Measurements from ENCODE around the gene TOM1L1.
A peak's percentile ranks its signal among the peaks of the same experiment; 100 is the strongest.

Gene TOM1L1

DNA sequence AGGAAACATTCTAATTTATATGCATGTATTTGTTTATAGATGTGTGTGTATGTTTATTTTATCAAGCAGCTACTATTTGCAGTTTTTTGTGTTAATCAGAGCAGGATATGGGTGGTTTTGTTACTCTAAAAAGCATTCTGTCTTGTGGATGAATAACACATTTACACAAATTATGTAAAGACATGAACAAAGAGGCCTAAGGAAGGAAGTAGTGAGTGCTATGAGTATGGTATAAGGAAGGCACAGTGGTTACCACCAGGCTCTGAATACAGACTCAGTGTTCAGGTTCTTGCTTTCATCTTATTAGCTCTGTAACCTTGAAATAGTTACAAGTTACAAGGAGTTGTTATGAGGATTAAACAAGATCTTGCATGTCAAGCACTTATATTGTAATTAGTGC lies 101.8 kb downstream of the TOM1L1 start:
- Histone ChIP-seq H3K4me1 (ENCODE audit: control insufficient read depth, insufficient read depth, low read length) (no peaks in the 10 kb centered on the region), H3K36me3 (ENCODE audit: control insufficient read depth in 2 of 2, insufficient read depth in 1 of 2, low read length in 2 of 2) (peaks cover 26 to 40% of the 10 kb centered on the region in 2 experiments), H3K4me3 (ENCODE audit: low read depth, low read length) (no peak overlapping the region), H3K9me3 (ENCODE audit: control insufficient read depth, insufficient read depth, low read depth, low read length) (no peaks in the 10 kb centered on the region), H3K27ac (ENCODE audit: extremely low read depth, low read depth, low read length) (no peak overlapping the region)
- no peak for TF ChIP-seq ZNF23 (tag by site-specific recombination; IDR thresholded peaks at IDR 0.05; ENCODE audit: borderline replicate concordance)
- CTCF ChIA-PET: interaction anchor here (0.6 to 1.2 kb wide), 4 partner anchors 10 to 512 kb away, joined by 3 to 8 read pairs (median 4); no protein-coding TSS in a partner anchor
- POLR2A ChIA-PET: no interaction called here

DNA sequence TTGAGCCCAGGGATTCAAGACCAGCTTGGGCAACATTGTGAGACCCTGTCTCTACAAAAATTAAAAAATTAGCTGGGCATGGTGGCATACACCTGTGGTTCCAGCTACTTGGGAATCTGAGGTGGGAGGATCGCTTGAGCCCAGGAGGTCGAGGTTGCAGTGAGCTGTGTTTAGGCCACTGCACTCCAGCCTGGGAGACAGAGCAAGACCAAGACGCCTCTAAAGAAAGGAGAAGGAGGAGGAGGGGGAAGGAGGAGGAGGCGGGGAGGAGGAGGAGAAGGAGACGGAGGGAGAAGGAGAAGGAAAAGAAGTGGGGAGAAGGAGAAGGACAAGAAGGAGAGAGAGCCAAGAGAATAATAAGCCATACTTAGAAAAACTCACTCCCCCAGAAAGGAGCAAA lies 103.8 kb downstream of the TOM1L1 start:
- TF ChIP-seq, protein P1, sequence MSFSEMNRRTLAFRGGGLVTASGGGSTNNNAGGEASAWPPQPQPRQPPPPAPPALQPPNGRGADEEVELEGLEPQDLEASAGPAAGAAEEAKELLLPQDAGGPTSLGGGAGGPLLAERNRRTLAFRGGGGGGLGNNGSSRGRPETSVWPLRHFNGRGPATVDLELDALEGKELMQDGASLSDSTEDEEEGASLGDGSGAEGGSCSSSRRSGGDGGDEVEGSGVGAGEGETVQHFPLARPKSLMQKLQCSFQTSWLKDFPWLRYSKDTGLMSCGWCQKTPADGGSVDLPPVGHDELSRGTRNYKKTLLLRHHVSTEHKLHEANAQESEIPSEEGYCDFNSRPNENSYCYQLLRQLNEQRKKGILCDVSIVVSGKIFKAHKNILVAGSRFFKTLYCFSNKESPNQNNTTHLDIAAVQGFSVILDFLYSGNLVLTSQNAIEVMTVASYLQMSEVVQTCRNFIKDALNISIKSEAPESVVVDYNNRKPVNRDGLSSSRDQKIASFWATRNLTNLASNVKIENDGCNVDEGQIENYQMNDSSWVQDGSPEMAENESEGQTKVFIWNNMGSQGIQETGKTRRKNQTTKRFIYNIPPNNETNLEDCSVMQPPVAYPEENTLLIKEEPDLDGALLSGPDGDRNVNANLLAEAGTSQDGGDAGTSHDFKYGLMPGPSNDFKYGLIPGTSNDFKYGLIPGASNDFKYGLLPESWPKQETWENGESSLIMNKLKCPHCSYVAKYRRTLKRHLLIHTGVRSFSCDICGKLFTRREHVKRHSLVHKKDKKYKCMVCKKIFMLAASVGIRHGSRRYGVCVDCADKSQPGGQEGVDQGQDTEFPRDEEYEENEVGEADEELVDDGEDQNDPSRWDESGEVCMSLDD (tag by site-specific recombination; IDR thresholded peaks at IDR 0.05): no peak
- TF ChIP-seq KLF1 (tag by site-specific recombination; IDR thresholded peaks at IDR 0.05): no peak
- no peak for TF ChIP-seq ZNF544 (tag by site-specific recombination; IDR thresholded peaks at IDR 0.05)
- TF ChIP-seq REPIN1 (tag by site-specific recombination; IDR thresholded peaks at IDR 0.05; ENCODE audit: low read depth): no peak
- no peak for TF ChIP-seq ZNF37A (tag by site-specific recombination; IDR thresholded peaks at IDR 0.05)
- TF ChIP-seq ZNF10 (tag by site-specific recombination; IDR thresholded peaks at IDR 0.05): no peak
- TF ChIP-seq ZNF112 (tag by site-specific recombination; IDR thresholded peaks at IDR 0.05): no peak
- Histone ChIP-seq H3K4me1 (ENCODE audit: control insufficient read depth, insufficient read depth, low read length) (no peaks in the 10 kb centered on the region), H3K36me3 (ENCODE audit: control insufficient read depth in 2 of 2, insufficient read depth in 1 of 2, low read length in 2 of 2) (peaks cover 25 to 28% of the 10 kb centered on the region in 2 experiments), H3K9me3 (ENCODE audit: control insufficient read depth, insufficient read depth, low read depth, low read length) (no peaks in the 10 kb centered on the region), H3K4me3 (ENCODE audit: low read depth, low read length) (no peak overlapping the region), H3K27ac (ENCODE audit: extremely low read depth, low read depth, low read length) (no peak overlapping the region)
- POLR2A ChIA-PET: no interaction called here
- CTCF ChIA-PET: interaction anchor here (0.7 to 2.7 kb wide), 4 partner anchors 11 to 325 kb away, joined by 3 to 21 read pairs (median 4); no protein-coding TSS in a partner anchor

DNA sequence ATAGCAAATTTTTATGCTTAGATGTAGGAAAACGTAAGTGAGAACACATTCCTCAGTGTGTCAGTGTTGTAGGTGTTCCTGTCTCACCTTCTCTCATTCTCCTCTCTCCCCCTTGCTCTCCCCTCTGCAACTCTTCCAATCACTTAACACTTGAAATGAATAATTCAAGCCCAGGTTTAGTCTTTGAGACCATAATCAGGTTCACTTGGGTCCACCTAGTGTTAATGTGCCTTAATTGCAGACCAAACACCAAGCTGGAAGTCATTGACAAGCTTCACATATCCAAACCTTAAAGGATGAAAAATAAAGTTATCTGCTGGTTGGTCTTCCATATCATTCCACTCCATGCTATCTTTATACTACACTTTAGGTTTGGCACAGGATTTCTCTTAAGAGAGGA lies 104.9 kb downstream of the TOM1L1 start:
- CTCF ChIA-PET: interaction anchor here (0.6 to 2.7 kb wide), 14 partner anchors 10 to 746 kb away, joined by 3 to 21 read pairs (median 3); no protein-coding TSS in a partner anchor
- no peak for TF ChIP-seq ZNF202 (tag by site-specific recombination; IDR thresholded peaks at IDR 0.05; ENCODE audit: borderline replicate concordance)
- TF ChIP-seq, protein P2, sequence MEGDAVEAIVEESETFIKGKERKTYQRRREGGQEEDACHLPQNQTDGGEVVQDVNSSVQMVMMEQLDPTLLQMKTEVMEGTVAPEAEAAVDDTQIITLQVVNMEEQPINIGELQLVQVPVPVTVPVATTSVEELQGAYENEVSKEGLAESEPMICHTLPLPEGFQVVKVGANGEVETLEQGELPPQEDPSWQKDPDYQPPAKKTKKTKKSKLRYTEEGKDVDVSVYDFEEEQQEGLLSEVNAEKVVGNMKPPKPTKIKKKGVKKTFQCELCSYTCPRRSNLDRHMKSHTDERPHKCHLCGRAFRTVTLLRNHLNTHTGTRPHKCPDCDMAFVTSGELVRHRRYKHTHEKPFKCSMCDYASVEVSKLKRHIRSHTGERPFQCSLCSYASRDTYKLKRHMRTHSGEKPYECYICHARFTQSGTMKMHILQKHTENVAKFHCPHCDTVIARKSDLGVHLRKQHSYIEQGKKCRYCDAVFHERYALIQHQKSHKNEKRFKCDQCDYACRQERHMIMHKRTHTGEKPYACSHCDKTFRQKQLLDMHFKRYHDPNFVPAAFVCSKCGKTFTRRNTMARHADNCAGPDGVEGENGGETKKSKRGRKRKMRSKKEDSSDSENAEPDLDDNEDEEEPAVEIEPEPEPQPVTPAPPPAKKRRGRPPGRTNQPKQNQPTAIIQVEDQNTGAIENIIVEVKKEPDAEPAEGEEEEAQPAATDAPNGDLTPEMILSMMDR (tag by site-specific recombination; IDR thresholded peaks at IDR 0.05): 0 out of 2 replicates have a peak, but pooled peaks have one; percentile 9
- Histone ChIP-seq H3K27ac (ENCODE audit: extremely low read depth, low read depth, low read length) (no peak overlapping the region), H3K4me1 (ENCODE audit: control insufficient read depth, insufficient read depth, low read length) (no peaks in the 10 kb centered on the region), H3K4me3 (ENCODE audit: low read depth, low read length) (no peak overlapping the region), H3K36me3 (ENCODE audit: control insufficient read depth in 2 of 2, insufficient read depth in 1 of 2, low read length in 2 of 2) (peaks cover 15 to 30% of the 10 kb centered on the region in 2 experiments), H3K9me3 (ENCODE audit: control insufficient read depth, insufficient read depth, low read depth, low read length) (no peaks in the 10 kb centered on the region)
- POLR2A ChIA-PET: no interaction called here
